Neutrophil (primary cell): Measurements from ENCODE around the gene KCTD15.

Experiments used
- H3K27ac ChIP-seq: fragments of 200-600 bp; sonication (generic); 2 replicates; pipeline ENCODE4 v1.5.1; 2016; ENCODE audit warnings: mild to moderate bottlenecking, moderate library complexity
- H3K27me3 ChIP-seq: fragments of 200-600 bp; sonication (generic); 2 replicates; pipeline ENCODE4 v1.6.0; 2016; ENCODE audit warnings: mild to moderate bottlenecking
- H3K36me3 ChIP-seq: fragments of 200-600 bp; sonication (generic); 2 replicates; pipeline ENCODE4 v1.5.1; 2017
- H3K4me1 ChIP-seq, 2 experiments: fragments of 200-600 bp in 1 of 2; sonication (generic) in 1 of 2; 1 replicate in 1 of 2; 2 replicates in 1 of 2; pipeline versions ENCODE4 v1.5.1 to v1.6.1; 2013 to 2016; ENCODE audit warnings: low read depth in 1 of 2, low read length in 1 of 2, mild to moderate bottlenecking in 1 of 2, moderate library complexity in 1 of 2; ENCODE audit not compliant: control insufficient read depth in 1 of 2, insufficient read depth in 1 of 2
- H3K4me3 ChIP-seq, 2 experiments: fragments of 200-600 bp in 1 of 2; sonication (generic) in 1 of 2; 1 replicate in 1 of 2; 2 replicates in 1 of 2; pipeline ENCODE4 v1.5.1; 2013 to 2016; ENCODE audit warnings: low read depth in 1 of 2, low read length in 1 of 2, mild to moderate bottlenecking in 1 of 2, moderate library complexity in 1 of 2
- H3K9me3 ChIP-seq: fragments of 200-600 bp; sonication (generic); 2 replicates; pipeline ENCODE4 v1.5.1; 2016
- TF ChIP-seq, protein P1 (sequence below): fragments of 200-600 bp; sonication (generic); IDR thresholded peaks from 2 replicates; pipeline ENCODE4 v1.5.1; 2016; ENCODE audit warnings: antibody characterized with exemption

Gene KCTD15

DNA sequence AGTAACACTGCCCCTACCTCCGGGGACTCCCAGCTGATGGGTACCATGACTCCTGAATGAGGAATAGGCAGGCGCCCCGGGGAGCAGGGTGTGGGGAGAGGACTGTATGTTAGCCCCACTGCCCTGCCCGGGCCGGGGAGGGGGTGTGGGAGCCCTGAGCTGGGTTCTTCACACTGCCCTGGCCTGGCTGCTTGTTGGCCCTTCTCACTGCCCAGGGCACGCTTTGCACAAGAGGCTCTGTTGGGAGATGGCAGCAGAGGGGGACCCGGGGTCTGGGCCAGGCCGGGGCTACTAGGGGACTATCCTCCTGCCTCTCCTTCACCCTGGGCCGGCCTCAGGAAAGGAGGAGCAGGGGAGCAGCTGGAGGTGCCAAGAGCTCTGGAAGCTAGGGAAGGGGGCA is 19.3 kb upstream of the KCTD15 start:
- TF ChIP-seq, protein P1, sequence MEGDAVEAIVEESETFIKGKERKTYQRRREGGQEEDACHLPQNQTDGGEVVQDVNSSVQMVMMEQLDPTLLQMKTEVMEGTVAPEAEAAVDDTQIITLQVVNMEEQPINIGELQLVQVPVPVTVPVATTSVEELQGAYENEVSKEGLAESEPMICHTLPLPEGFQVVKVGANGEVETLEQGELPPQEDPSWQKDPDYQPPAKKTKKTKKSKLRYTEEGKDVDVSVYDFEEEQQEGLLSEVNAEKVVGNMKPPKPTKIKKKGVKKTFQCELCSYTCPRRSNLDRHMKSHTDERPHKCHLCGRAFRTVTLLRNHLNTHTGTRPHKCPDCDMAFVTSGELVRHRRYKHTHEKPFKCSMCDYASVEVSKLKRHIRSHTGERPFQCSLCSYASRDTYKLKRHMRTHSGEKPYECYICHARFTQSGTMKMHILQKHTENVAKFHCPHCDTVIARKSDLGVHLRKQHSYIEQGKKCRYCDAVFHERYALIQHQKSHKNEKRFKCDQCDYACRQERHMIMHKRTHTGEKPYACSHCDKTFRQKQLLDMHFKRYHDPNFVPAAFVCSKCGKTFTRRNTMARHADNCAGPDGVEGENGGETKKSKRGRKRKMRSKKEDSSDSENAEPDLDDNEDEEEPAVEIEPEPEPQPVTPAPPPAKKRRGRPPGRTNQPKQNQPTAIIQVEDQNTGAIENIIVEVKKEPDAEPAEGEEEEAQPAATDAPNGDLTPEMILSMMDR: no peak
- Histone ChIP-seq H3K9me3 (no peaks in the 10 kb centered on the region), H3K4me1 (peaks cover 0 to 7% of the 10 kb centered on the region in 2 experiments), H3K36me3 (no peaks in the 10 kb centered on the region), H3K27me3 (peaks cover 42% of the 10 kb centered on the region), H3K27ac (no peak overlapping the region), H3K4me3 (no peak overlapping the region)

DNA sequence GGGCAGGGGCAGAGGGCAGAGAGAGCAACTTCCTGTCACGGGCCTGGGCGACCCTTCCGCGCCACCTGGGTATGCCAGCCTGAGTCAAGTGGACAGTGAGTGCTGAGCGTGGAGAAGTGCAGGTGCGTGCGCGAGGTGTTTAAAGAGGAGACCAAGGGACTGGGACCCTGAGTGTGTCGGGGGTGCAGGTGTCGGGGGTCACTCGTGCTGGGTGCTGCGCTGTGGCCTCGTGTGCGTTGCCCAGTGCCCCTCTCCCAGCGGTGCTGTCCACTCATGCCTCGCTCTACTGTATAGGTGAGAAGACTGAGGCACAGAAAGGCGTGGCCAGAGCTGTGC is 18.9 kb upstream of the KCTD15 start:
- Histone ChIP-seq H3K4me1 (peaks cover 0 to 7% of the 10 kb centered on the region in 2 experiments), H3K4me3 (no peak overlapping the region), H3K36me3 (no peaks in the 10 kb centered on the region), H3K27ac (no peak overlapping the region), H3K9me3 (no peaks in the 10 kb centered on the region), H3K27me3 (peaks cover 42% of the 10 kb centered on the region)
- TF ChIP-seq, protein P1: no peak

DNA sequence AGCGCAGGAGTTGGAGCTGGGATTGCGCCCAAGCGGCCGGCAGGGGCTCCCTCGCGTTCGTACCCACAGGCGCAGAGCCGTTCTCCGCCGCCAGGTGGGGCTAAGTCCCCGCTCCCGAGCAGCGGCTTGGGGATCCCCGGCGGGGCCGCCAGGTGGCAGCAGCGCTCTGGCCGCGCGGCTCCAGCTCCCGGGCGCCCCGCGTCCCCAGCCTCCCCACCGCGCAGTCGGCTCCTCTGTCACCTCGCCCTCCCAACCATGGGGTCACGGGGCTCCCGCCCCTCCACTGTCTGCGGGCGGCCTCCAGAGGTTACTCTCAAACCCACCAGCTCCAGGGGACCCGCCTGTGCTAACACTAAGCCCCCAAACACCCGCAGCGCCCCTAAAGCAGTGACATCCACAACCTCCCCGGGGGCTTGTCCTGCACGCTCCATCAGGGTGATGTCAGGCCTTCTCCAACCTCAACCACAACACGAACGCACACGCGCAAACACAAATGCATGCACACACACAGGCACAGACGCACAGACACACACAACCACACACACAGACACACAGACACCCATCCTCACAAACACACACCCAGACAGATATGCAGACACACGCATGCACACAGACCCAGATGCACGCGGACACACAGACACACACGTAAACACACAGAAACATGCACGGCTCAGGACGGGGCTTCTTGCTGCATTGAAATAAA is 18.4 kb upstream of the KCTD15 start:
- H3K4me3 ChIP-seq: no peak overlapping the region
- H3K36me3 ChIP-seq: no peaks in the 10 kb centered on the region
- H3K27ac ChIP-seq: no peak overlapping the region
- TF ChIP-seq, protein P1: peak; percentile 99
- no peaks in the 10 kb centered on the region for H3K9me3 ChIP-seq
- peaks cover 42% of the 10 kb centered on the region for H3K27me3 ChIP-seq
- peaks cover 0 to 7% of the 10 kb centered on the region in 2 experiments for H3K4me1 ChIP-seq

DNA sequence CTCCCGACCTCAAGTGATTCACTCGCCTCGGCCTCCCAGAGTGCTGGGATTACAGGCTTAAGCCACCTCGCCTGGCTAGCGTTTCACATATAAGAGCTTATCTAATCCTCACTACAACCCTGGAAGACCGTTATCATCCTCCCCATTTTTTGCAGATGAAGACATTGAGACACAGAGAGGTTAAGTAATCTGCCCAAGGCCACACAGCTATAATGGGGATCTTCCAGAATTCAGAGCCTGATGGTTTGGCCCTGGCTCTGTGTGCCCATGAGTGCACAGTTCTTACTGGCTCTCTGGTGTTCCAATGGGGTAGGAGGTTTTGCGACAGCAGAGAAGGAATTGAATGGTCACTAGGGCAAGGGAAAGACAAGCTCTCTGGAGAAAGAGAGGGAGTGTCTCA is 16.8 kb upstream of the KCTD15 start:
- H3K4me1 ChIP-seq: peaks cover 0 to 7% of the 10 kb centered on the region in 2 experiments
- peaks cover 47% of the 10 kb centered on the region for H3K27me3 ChIP-seq
- no peaks in the 10 kb centered on the region for H3K36me3 ChIP-seq
- H3K9me3 ChIP-seq: no peaks in the 10 kb centered on the region
- no peak overlapping the region for H3K27ac ChIP-seq
- TF ChIP-seq, protein P1: no peak
- no peak overlapping the region for H3K4me3 ChIP-seq

DNA sequence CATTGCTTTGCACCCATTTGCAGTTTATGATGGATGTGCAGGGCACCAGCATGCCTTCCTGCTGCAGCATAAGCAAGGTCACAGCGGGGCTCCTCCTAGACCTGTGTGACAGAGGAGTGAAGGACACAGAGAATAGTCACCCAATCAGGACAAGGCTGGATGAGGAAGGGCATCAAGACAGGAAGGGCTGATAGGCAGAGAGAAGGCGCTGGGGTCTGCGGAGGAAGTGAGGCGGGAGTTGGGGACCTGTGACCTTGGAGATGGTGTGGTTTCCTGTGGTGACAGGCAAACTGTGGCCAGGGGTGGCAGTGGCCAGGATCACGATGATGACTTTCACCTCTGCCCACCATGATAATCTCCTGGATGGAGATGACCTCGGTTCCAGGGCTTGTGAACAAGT is 16.4 kb upstream of the KCTD15 start:
- Histone ChIP-seq H3K9me3 (no peaks in the 10 kb centered on the region), H3K36me3 (no peaks in the 10 kb centered on the region), H3K27me3 (peaks cover 51% of the 10 kb centered on the region), H3K27ac (no peak overlapping the region), H3K4me1 (peaks cover 0 to 7% of the 10 kb centered on the region in 2 experiments), H3K4me3 (no peak overlapping the region)
- TF ChIP-seq, protein P1: no peak
